Activated naive CD8-positive, alpha-beta T cell (primary cell): ENCODE results near the gene ZDHHC9.
"Not testable (repeated sequence)": the region's sequence is repeated elsewhere in the genome, so short reads cannot be mapped to it uniquely, and the experiment has no call there.

Experiments used
- H3K27ac Mint-ChIP-seq: one replicate; pipeline ENCODE4 v1.8.0; 2021; ENCODE audit warnings: mixed read lengths
- H3K27me3 Mint-ChIP-seq: one replicate; pipeline ENCODE4 v1.8.0; 2021; ENCODE audit warnings: mixed read lengths
- H3K36me3 Mint-ChIP-seq: one replicate; pipeline ENCODE4 v1.8.0; 2021; ENCODE audit warnings: mixed read lengths
- H3K4me1 Mint-ChIP-seq: one replicate; pipeline ENCODE4 v1.8.0; 2021; ENCODE audit warnings: low read depth, mixed read lengths
- H3K4me3 Mint-ChIP-seq: one replicate; pipeline ENCODE4 v1.8.0; 2021; ENCODE audit warnings: mild to moderate bottlenecking, mixed read lengths
- H3K9me3 Mint-ChIP-seq: one replicate; pipeline ENCODE4 v1.8.0; 2021; ENCODE audit warnings: low read depth, mixed read lengths

The ZDHHC9 gene

GRCh38 chrX:129843459-129844306 is at the start of gene ZDHHC9:
ZDHHC9 (minus strand) TSS chrX:129843886; CDS start chrX:129841945, 1,941 bp downstream.
- Mint-ChIP-seq H3K9me3 (no peaks in the 10 kb centered on the region), H3K27ac (peak within 1 kb of the TSS; percentile 82), H3K4me3 (peak within 1 kb of the TSS; percentile 94), H3K27me3 (no peaks in the 10 kb centered on the region), H3K36me3 (no peaks in the 10 kb centered on the region), H3K4me1 (peaks cover 41% of the 10 kb centered on the region)

- peaks cover 2% of the 10 kb centered on the region for H3K4me1 Mint-ChIP-seq
- H3K27ac Mint-ChIP-seq, result no peak overlapping the region
- no peak overlapping the region for H3K4me3 Mint-ChIP-seq
These were observed 33.7 kb upstream of the ZDHHC9 start for GRCh38 chrX:129877401-129877800.

DNA sequence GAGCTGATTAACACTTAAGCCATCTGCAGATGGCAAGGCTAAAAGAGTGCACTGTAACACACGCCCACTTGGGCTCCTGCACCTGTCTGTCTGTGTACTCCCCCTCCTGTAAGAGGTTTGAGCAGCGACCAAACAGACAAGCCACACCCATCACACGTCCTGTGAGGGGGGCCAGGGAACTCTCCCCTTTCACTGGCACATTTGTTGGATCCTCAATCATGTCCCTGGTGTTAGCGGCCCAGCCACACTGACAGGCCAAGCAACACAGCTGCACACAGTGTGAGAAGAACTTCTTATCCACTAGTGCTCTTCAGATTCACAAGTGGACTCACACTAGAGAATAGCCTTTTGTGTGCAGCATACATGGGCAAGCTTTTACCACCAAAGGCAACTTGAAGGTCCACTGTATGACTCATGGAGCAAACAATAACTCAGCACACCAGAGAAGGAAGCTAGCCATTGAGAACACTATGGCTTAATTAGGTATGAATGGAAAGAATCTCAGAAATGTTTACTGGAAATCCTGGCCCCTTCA is 33.2 kb upstream of the ZDHHC9 start:
- H3K27ac Mint-ChIP-seq, result no peak overlapping the region
- no peaks in the 10 kb centered on the region for H3K36me3 Mint-ChIP-seq
- peaks cover 2% of the 10 kb centered on the region for H3K4me1 Mint-ChIP-seq
- H3K9me3 Mint-ChIP-seq, result no peaks in the 10 kb centered on the region
- no peaks in the 10 kb centered on the region for H3K27me3 Mint-ChIP-seq
- no peak overlapping the region for H3K4me3 Mint-ChIP-seq

More at GRCh38 chrX:129877401-129877800, 33.7 kb upstream of the ZDHHC9 start:
- Mint-ChIP-seq H3K9me3 (no peaks in the 10 kb centered on the region), H3K27me3 (no peaks in the 10 kb centered on the region), H3K36me3 (no peaks in the 10 kb centered on the region)

- Mint-ChIP-seq H3K9me3 (no peaks in the 10 kb centered on the region), H3K4me1 (peaks cover 2% of the 10 kb centered on the region), H3K36me3 (no peaks in the 10 kb centered on the region), H3K27ac (no peak overlapping the region), H3K27me3 (no peaks in the 10 kb centered on the region), H3K4me3 (no peak overlapping the region)
These were observed 32.0 kb upstream of the ZDHHC9 start for GRCh38 chrX:129875669-129876068.

GRCh38 chrX:129872524-129872923 is 28.8 kb upstream of the ZDHHC9 start:
- peaks cover 2% of the 10 kb centered on the region for H3K4me1 Mint-ChIP-seq
- H3K27ac Mint-ChIP-seq, result no peak overlapping the region
- H3K27me3 Mint-ChIP-seq, result no peaks in the 10 kb centered on the region
- no peaks in the 10 kb centered on the region for H3K36me3 Mint-ChIP-seq
- no peak overlapping the region for H3K4me3 Mint-ChIP-seq
- H3K9me3 Mint-ChIP-seq, result no peaks in the 10 kb centered on the region

DNA sequence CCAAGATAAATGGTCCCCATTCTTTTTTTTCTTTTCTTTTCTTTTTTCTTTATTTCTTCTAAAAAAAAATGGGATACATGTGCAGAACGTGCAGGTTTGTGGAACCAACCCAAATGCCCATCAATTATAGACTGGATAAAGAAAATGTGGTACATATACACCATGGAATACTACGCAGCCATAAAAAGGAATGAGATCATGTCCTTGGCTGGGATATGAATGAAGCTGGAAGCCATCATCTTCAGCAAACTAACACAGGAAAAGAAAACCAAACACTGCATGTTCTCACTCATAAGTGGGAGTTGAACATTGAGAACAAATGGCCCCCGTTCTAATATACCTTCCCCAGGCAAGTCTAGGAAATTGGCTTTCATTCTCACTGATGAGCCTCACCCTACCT is 22.6 kb upstream of the ZDHHC9 start:
- H3K27ac Mint-ChIP-seq, result not testable (repeated sequence)

DNA sequence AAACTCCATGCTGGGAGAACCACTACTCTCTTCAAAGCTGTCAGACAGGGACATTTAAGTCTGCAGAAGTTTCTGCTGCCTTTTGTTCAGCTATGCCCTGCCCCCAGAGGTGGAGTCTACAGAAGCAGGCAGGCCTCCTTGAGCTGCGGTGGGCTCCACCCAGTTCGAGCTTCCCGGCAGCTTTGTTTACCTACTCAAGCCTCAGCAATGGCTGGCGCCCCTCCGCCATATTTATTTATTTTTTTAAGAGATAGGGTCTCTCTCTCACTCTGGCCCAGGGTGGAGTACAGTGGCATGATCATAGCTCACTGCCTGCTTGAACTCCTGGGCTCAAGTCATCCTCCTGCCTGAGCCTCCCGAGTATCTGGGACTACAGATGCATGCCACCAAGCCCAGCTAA is 15.4 kb upstream of the ZDHHC9 start:
- H3K27me3 Mint-ChIP-seq, H3K4me3 Mint-ChIP-seq, H3K36me3 Mint-ChIP-seq, H3K27ac Mint-ChIP-seq, H3K9me3 Mint-ChIP-seq: not testable (repeated sequence)
- H3K4me1 Mint-ChIP-seq, result peaks cover 14% of the 10 kb centered on the region

More for the DNA sequence above, 22.6 kb upstream of the ZDHHC9 start:
- not testable (repeated sequence) for H3K36me3 Mint-ChIP-seq, H3K27me3 Mint-ChIP-seq, H3K9me3 Mint-ChIP-seq, H3K4me3 Mint-ChIP-seq, H3K4me1 Mint-ChIP-seq

- H3K4me3 Mint-ChIP-seq, H3K36me3 Mint-ChIP-seq, H3K27me3 Mint-ChIP-seq, H3K9me3 Mint-ChIP-seq, H3K27ac Mint-ChIP-seq: not testable (repeated sequence)
- H3K4me1 Mint-ChIP-seq, result peaks cover 10% of the 10 kb centered on the region
These were observed 8.1 kb upstream of the ZDHHC9 start for GRCh38 chrX:129851825-129852224.

DNA sequence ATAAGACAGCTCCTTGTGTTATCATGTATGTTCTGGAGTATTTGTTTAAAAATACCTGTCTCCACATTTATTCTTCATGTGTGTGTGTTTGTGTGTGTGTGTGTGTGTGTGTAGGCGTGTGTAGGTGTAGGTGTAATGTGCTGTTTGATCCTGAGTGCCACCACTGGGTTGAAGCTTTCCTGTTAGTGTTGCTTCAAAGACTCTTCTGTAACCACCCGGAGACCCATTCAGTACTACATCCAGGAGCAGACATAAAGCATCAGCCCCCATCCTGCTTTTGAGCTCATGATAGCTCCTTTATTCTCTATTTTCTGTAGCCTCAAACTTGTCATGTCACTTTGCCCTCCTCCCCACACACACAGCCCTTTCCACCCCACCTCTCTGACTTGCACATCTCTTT is 3.0 kb upstream of the ZDHHC9 start:
- Mint-ChIP-seq H3K36me3 (no peaks in the 10 kb centered on the region), H3K9me3 (no peaks in the 10 kb centered on the region), H3K4me3 (no peak overlapping the region), H3K27me3 (no peaks in the 10 kb centered on the region), H3K4me1 (peaks cover 30% of the 10 kb centered on the region), H3K27ac (peak overlapping the region; percentile 31)

- Mint-ChIP-seq H3K4me1 (peaks cover 36% of the 10 kb centered on the region), H3K27me3 (no peaks in the 10 kb centered on the region)
These were observed 2.0 kb upstream of the ZDHHC9 start for GRCh38 chrX:129845616-129846190.

DNA sequence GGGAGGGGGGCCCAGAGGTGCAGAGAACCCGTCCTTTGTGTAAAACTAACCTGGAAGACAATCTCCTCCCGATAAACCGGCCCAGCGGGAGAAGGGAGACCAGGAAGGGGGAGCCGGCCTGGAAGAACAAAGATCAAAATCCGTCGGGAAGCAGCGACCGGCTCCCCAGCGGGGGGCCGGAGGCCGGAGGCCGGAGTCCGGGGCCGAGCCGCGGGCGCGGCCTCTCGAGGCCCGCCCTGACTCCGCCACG is 552 bp downstream of the ZDHHC9 start:
- Mint-ChIP-seq H3K9me3 (no peaks in the 10 kb centered on the region), H3K4me3 (peak overlapping the region; percentile 88), H3K27me3 (no peaks in the 10 kb centered on the region), H3K4me1 (peaks cover 41% of the 10 kb centered on the region), H3K36me3 (no peaks in the 10 kb centered on the region), H3K27ac (peak overlapping the region; percentile 64)

More at GRCh38 chrX:129845616-129846190, 2.0 kb upstream of the ZDHHC9 start:
- no peak overlapping the region for H3K27ac Mint-ChIP-seq
- no peak overlapping the region for H3K4me3 Mint-ChIP-seq
- no peaks in the 10 kb centered on the region for H3K9me3 Mint-ChIP-seq
- no peaks in the 10 kb centered on the region for H3K36me3 Mint-ChIP-seq

DNA sequence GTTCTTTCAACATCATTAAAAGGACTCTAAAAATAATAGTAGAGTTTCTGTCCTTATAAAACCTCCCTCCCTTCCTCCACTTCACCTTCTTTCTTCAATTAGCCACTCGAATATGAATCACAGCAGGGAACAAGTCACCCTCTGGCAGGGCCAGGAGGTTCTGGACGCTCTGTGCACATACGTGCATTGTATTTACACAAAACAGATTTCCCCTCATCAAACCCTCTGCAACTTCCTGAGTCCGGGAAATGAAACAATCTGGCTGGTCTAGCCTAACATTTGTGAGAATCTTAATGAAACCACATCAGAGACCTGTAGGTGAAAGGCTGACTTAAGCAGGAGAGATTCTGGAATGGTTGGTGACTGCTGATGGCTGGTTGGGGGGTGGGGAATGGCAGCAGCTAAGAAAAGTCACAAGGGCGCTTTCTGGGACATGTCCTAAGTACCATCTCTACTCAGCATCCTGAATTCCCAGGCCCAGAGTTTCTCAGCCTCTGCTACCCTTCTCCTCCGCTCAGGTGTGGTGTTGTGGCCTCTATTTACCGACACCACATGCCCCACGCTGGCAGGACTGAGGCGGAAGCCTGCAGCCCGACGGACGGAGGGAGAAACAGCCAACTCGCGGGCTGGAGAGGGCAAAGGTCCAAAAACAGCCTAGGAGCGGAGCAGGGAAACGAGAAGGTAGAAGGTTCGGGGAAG is 1.0 kb downstream of the ZDHHC9 start:
- H3K4me3 Mint-ChIP-seq, result peak overlapping the region; percentile 88
- peak overlapping the region; percentile 64 for H3K27ac Mint-ChIP-seq
- no peaks in the 10 kb centered on the region for H3K9me3 Mint-ChIP-seq
- no peaks in the 10 kb centered on the region for H3K36me3 Mint-ChIP-seq
- H3K4me1 Mint-ChIP-seq, result peaks cover 40% of the 10 kb centered on the region
- no peaks in the 10 kb centered on the region for H3K27me3 Mint-ChIP-seq

DNA sequence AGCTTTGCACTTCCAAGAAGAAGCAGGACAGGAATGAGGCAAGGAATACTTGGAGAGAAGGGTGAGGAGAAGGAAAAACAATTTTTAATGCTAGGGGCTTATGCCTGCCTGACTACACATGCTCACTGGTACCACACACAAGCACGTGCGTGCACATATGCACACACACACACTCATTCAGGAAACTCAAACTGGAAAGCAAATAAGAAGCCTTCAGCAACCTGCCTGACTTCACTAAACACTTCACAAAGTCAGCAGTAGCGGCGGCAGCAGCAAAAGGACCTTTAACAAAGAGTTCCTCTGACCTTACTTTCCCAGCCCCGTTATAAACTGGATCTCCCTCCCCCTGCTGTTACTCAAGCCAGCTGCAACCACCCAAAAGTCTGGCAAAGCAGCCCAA is 3.3 kb downstream of the ZDHHC9 start:
- Mint-ChIP-seq H3K4me3 (no peak overlapping the region), H3K36me3 (no peaks in the 10 kb centered on the region), H3K4me1 (peaks cover 24% of the 10 kb centered on the region), H3K27ac (no peak overlapping the region), H3K27me3 (no peaks in the 10 kb centered on the region), H3K9me3 (no peaks in the 10 kb centered on the region)

GRCh38 chrX:129836827-129837226 is 6.9 kb downstream of the ZDHHC9 start:
- Mint-ChIP-seq H3K36me3 (peaks cover 4% of the 10 kb centered on the region), H3K4me3 (no peak overlapping the region), H3K27ac (no peak overlapping the region), H3K27me3 (no peaks in the 10 kb centered on the region), H3K9me3 (no peaks in the 10 kb centered on the region), H3K4me1 (peaks cover 12% of the 10 kb centered on the region)
